ENCODE results near the gene POU2F1. TPM values are rescaled to one million over a fixed set of nuclear protein-coding genes. Genes with fewer than 3 reads are reported as not detected.

POU2F1 gene
- total RNA-seq, 6 donors from 2014 or later: 9.1 to 26.8 (median 15.6) TPM

DNA sequence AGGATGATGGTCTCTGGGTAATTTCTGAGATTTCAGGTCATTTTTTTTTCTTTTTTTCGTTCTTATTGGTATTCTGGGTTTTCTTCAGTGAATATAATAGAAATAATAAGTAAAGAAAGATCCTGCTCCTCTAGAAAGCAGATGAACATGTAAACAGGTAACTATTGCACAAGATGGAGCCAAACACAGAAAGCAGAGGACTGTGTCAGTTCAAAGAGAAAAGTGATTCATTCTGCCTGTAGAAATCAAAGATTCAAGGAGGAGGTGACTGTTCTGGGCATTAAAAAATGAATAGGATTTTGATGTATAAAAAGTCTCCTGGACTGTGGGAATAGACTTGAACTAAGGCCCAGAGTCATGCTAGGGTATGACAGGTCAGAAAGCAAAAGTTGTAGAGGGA lies 41.9 kb upstream of the POU2F1 start:
- 0% methylated on average over 1 of the region's 1 CpG for WGBS, 2 donors
- Histone ChIP-seq H3K27me3 (no peaks in the 10 kb centered on the region), H3K9me3 (no peaks in the 10 kb centered on the region), H3K36me3 (no peaks in the 10 kb centered on the region), H3K4me3 (no peak overlapping the region), H3K27ac (no peak overlapping the region), H3K4me1 (no peaks in the 10 kb centered on the region)
- ATAC-seq (ENCODE audit: low FRiP score in 2 of 2) (no peak), DNase-seq (no peak)
- TF ChIP-seq EP300 (IDR thresholded peaks at IDR 0.05) (no peak), POLR2AphosphoS5 (IDR thresholded peaks at IDR 0.05) (no peak), POLR2A (IDR thresholded peaks at IDR 0.05) (no peak)
- TF ChIP-seq, protein P1, sequence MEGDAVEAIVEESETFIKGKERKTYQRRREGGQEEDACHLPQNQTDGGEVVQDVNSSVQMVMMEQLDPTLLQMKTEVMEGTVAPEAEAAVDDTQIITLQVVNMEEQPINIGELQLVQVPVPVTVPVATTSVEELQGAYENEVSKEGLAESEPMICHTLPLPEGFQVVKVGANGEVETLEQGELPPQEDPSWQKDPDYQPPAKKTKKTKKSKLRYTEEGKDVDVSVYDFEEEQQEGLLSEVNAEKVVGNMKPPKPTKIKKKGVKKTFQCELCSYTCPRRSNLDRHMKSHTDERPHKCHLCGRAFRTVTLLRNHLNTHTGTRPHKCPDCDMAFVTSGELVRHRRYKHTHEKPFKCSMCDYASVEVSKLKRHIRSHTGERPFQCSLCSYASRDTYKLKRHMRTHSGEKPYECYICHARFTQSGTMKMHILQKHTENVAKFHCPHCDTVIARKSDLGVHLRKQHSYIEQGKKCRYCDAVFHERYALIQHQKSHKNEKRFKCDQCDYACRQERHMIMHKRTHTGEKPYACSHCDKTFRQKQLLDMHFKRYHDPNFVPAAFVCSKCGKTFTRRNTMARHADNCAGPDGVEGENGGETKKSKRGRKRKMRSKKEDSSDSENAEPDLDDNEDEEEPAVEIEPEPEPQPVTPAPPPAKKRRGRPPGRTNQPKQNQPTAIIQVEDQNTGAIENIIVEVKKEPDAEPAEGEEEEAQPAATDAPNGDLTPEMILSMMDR (IDR thresholded peaks at IDR 0.05): no peak

DNA sequence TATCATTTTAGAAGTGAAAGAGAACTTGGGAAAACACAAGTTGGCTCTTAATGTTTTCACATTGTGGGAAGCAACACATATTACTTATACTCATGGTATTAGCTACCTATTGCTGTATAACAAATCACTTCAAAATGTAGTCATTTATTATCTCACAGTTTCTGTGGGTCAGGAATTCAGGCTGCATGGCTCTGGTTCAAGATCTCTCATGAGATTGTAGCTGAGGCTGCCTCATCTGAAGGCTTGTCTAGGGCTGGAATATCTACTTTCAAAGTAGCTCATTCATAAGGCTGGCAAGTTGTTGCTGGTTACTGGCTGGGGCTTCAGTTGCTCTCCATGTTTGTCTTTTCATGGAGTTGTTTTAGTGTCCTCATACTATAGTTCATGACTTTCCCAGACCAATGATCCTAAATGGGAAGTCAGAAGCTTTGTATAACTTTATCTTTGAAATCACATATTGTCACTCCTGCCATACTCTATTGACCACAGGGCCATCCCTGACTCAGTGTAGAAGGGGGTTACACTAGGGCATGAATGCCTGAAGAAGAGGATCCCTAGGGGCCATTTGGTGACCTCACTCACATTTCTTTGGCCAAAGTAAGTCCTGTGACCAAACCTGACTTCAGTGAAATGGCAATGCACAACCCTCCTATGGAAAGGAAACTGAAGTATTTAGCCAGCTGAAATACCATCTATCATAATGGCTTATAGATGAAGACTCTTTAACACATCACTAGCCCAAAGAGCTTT lies 37.9 kb upstream of the POU2F1 start:
- DNase-seq: no peak
- Histone ChIP-seq H3K4me1 (no peaks in the 10 kb centered on the region), H3K27ac (no peak overlapping the region), H3K4me3 (no peak overlapping the region), H3K9me3 (no peaks in the 10 kb centered on the region), H3K27me3 (no peaks in the 10 kb centered on the region), H3K36me3 (no peaks in the 10 kb centered on the region)
- no peak for TF ChIP-seq POLR2AphosphoS5 (IDR thresholded peaks at IDR 0.05)
- TF ChIP-seq, protein P1 (IDR thresholded peaks at IDR 0.05): no peak
- no peak for TF ChIP-seq POLR2A (IDR thresholded peaks at IDR 0.05)
- no peak for TF ChIP-seq EP300 (IDR thresholded peaks at IDR 0.05)
- no peak for ATAC-seq (ENCODE audit: low FRiP score in 2 of 2)

DNA sequence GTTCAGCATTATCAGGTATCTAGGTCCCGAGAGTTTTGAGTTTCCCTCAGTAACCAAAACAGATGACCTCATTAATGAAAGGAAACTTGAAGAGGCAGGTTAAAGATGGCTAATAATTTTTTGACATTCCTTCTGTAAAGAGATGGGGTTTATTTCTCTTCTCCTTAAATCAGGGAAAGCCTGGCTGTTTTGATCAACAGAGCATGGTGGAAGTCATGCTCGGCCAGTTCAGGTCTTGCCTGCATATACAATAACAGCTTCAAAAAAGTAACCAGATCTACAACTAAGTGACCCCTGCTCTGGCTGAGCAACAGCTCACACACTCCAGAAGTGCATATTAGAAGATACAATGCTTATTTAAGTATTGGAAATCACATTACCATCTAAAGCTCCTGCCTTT lies 36.6 kb upstream of the POU2F1 start:
- TF ChIP-seq EP300 (IDR thresholded peaks at IDR 0.05): no peak
- TF ChIP-seq, protein P1 (IDR thresholded peaks at IDR 0.05): no peak
- no peak for TF ChIP-seq POLR2A (IDR thresholded peaks at IDR 0.05)
- no peak for TF ChIP-seq POLR2AphosphoS5 (IDR thresholded peaks at IDR 0.05)
- no peak for DNase-seq
- ATAC-seq (ENCODE audit: low FRiP score in 2 of 2): no peak
- Histone ChIP-seq H3K27ac (no peak overlapping the region), H3K4me1 (no peaks in the 10 kb centered on the region), H3K27me3 (no peaks in the 10 kb centered on the region), H3K9me3 (no peaks in the 10 kb centered on the region), H3K36me3 (no peaks in the 10 kb centered on the region), H3K4me3 (no peak overlapping the region)
- 84 to 94% methylated on average over 2 of the region's 2 CpGs for WGBS, 2 donors

DNA sequence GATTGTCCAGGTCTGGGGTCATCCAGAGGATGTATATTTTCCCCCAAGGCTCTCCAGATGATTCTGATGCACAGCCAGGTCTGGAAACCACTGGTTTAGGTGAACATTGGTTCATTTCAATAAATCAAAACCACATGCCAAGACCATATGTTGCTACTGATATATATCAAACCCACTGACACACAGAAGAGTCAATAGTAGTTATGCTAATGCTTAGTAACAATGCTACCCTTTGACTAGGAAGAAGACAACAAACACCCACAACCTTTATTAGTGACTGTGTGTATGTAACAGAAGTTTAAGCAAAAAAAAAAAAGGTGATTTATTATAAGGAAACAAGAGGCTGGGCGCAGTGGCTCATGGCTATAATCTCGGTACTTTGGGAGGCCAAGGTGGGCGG lies 35.6 kb upstream of the POU2F1 start:
- no peak for DNase-seq

More for the DNA sequence above, 35.6 kb upstream of the POU2F1 start:
- TF ChIP-seq POLR2AphosphoS5 (IDR thresholded peaks at IDR 0.05) (no peak), POLR2A (IDR thresholded peaks at IDR 0.05) (no peak), EP300 (IDR thresholded peaks at IDR 0.05) (no peak)
- TF ChIP-seq, protein P1 (IDR thresholded peaks at IDR 0.05): no peak
- H3K27ac ChIP-seq: no peak overlapping the region
- H3K4me1 ChIP-seq: no peaks in the 10 kb centered on the region
- H3K36me3 ChIP-seq: no peaks in the 10 kb centered on the region
- H3K9me3 ChIP-seq: no peaks in the 10 kb centered on the region
- 84 to 88% methylated on average over 3 of the region's 3 CpGs for WGBS, 2 donors
- no peak for ATAC-seq (ENCODE audit: low FRiP score in 2 of 2)
- H3K4me3 ChIP-seq: no peak overlapping the region
- H3K27me3 ChIP-seq: no peaks in the 10 kb centered on the region

Measured in upper lobe of left lung (tissue), 6 donors.